Mesenchymal stem cell (in vitro differentiated cells and primary cell): ENCODE data around the gene SEMA4D.

Source experiments
- DNase-seq: peaks from one replicate; pipeline ENCODE4 v3.0.0-alpha.2; 2013
- H2AFZ ChIP-seq: one replicate; pipeline ENCODE4 v1.6.1; 2013; ENCODE audit warnings: low read depth, mild to moderate bottlenecking, control low read depth, inconsistent platforms, low read length, moderate library complexity
- H2AK5ac ChIP-seq: 2 replicates; pipeline ENCODE4 v1.6.1; 2013; ENCODE audit warnings: low read length, moderate library complexity, mild to moderate bottlenecking, inconsistent platforms; ENCODE audit not compliant: severe bottlenecking
- H2BK120ac ChIP-seq: one replicate; pipeline ENCODE4 v1.6.1; 2013; ENCODE audit warnings: low read depth, mild to moderate bottlenecking, inconsistent platforms, low read length, moderate library complexity
- H2BK12ac ChIP-seq, 2 experiments: one replicate each; pipeline ENCODE4 v1.6.1; 2013; ENCODE audit warnings: inconsistent platforms in 2 of 2, low read length in 2 of 2, mild to moderate bottlenecking in 2 of 2, moderate library complexity in 2 of 2, control low read depth in 1 of 2
- H2BK15ac ChIP-seq: one replicate; pipeline ENCODE4 v1.6.1; 2013; ENCODE audit warnings: mild to moderate bottlenecking, low read depth, inconsistent platforms; ENCODE audit not compliant: poor library complexity, severe bottlenecking
- H2BK5ac ChIP-seq: 2 replicates; pipeline ENCODE4 v1.6.1; 2013; ENCODE audit warnings: low read depth, mild to moderate bottlenecking, low read length, control low read depth, inconsistent platforms; ENCODE audit not compliant: poor library complexity, severe bottlenecking
- H3K14ac ChIP-seq, 2 experiments: one replicate each; pipeline ENCODE4 v1.6.1; 2013; ENCODE audit warnings: inconsistent platforms in 2 of 2, low read length in 2 of 2, control low read depth in 1 of 2, mild to moderate bottlenecking in 1 of 2, moderate library complexity in 1 of 2
- H3K18ac ChIP-seq, 2 experiments: one replicate each; pipeline ENCODE4 v1.6.1; 2013; ENCODE audit warnings: inconsistent platforms in 2 of 2, low read length in 2 of 2, control low read depth in 1 of 2, low read depth in 1 of 2, mild to moderate bottlenecking in 1 of 2
- H3K23ac ChIP-seq, 2 experiments: one replicate each; pipeline ENCODE4 v1.6.1; 2013; ENCODE audit warnings: inconsistent platforms in 2 of 2, low read length in 2 of 2, mild to moderate bottlenecking in 2 of 2, moderate library complexity in 2 of 2, control low read depth in 1 of 2
- H3K27ac ChIP-seq: 2 replicates; pipeline ENCODE4 v1.5.1; 2013; ENCODE audit warnings: mild to moderate bottlenecking, moderate library complexity, low read length, control low read depth, inconsistent platforms; ENCODE audit not compliant: poor library complexity, severe bottlenecking
- H3K27me3 ChIP-seq, 2 experiments: 2 replicates each; pipeline versions ENCODE4 v1.6.1 to v1.7.0; 2013; ENCODE audit warnings: low read length in 2 of 2, mild to moderate bottlenecking in 2 of 2, moderate library complexity in 2 of 2, control low read depth in 1 of 2, inconsistent platforms in 1 of 2; ENCODE audit not compliant: control insufficient read depth in 1 of 2, insufficient read depth in 1 of 2
- H3K36me3 ChIP-seq, 2 experiments: 2 replicates each; pipeline versions ENCODE4 v1.6.1 to v1.7.0; 2013; ENCODE audit warnings: low read length in 2 of 2, control low read depth in 1 of 2, inconsistent platforms in 1 of 2, low read depth in 1 of 2, mild to moderate bottlenecking in 1 of 2; ENCODE audit not compliant: insufficient read depth in 2 of 2, control insufficient read depth in 1 of 2
- H3K4ac ChIP-seq, 2 experiments: one replicate each; pipeline ENCODE4 v1.6.1; 2013; ENCODE audit warnings: inconsistent platforms in 2 of 2, low read length in 2 of 2, mild to moderate bottlenecking in 2 of 2, moderate library complexity in 2 of 2, control low read depth in 1 of 2, low read depth in 1 of 2
- H3K4me1 ChIP-seq: 2 replicates; pipeline ENCODE4 v1.6.1; 2013; ENCODE audit warnings: low read depth, low read length, control low read depth; ENCODE audit not compliant: control insufficient read depth, insufficient read depth
- H3K4me2 ChIP-seq: 2 replicates; pipeline ENCODE4 v1.6.1; 2013; ENCODE audit warnings: low read length, mild to moderate bottlenecking, inconsistent platforms; ENCODE audit not compliant: poor library complexity, severe bottlenecking
- H3K4me3 ChIP-seq, 2 experiments: 2 replicates each; pipeline versions ENCODE4 v1.5.1 to v1.7.0; 2013; ENCODE audit warnings: low read length in 2 of 2, mild to moderate bottlenecking in 2 of 2, control low read depth in 1 of 2, low read depth in 1 of 2; ENCODE audit not compliant: insufficient read depth in 1 of 2
- H3K79me1 ChIP-seq: replicated peaks from 2 replicates; pipeline ENCODE4 v1.6.1; 2013; ENCODE audit warnings: mild to moderate bottlenecking, control low read depth, low read length, inconsistent platforms; ENCODE audit not compliant: poor library complexity, severe bottlenecking
- H3K9ac ChIP-seq: 2 replicates; pipeline ENCODE4 v1.7.0; 2013; ENCODE audit warnings: mild to moderate bottlenecking, low read length, moderate library complexity
- H3K9me3 ChIP-seq: 2 replicates; pipeline ENCODE4 v1.7.0; 2013; ENCODE audit warnings: mild to moderate bottlenecking, low read length; ENCODE audit not compliant: control insufficient read depth
- H4K8ac ChIP-seq: one replicate; pipeline ENCODE4 v1.6.1; 2013; ENCODE audit warnings: inconsistent platforms, mild to moderate bottlenecking, low read length, moderate library complexity
- H4K91ac ChIP-seq: one replicate; pipeline ENCODE4 v1.6.1; 2013; ENCODE audit warnings: mild to moderate bottlenecking, low read length, inconsistent platforms
- WGBS: methylation state at CpG from one replicate; pipeline ENCODE4 v1.1.7; 2013; ENCODE audit warnings: mixed read lengths; 5-methylcytosine and 5-hydroxymethylcytosine counted together

The SEMA4D gene

DNA sequence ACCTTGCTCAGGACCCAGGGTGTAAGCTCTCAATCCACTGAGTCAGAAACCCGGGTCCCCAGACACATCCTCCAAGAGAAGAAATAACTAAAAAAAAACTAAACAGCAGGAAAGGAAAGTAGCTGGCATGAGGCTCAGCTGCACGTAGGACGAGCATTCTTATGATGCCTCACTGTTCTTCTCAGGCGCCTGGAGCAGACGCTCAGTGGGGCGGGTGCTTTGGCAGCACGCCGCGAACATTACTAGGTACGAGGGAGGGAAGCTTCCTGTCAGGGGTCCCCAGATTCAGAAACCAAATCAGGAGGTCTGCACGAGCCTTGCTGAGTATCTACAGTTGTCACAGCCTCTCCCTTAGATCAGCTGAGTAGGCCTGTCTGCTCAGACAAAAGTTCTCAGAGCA is 93.8 kb downstream of the SEMA4D start:
- Histone ChIP-seq H4K8ac (no peak overlapping the region), H3K79me1 (peaks cover 9% of the 10 kb centered on the region), H3K23ac (no peak overlapping the region), H3K27ac (no peak overlapping the region), H3K9ac (no peak overlapping the region), H2BK12ac (no peak overlapping the region), H4K91ac (no peak overlapping the region), H3K18ac (no peak overlapping the region), H3K36me3 (peaks cover 0 to 47% of the 10 kb centered on the region in 2 experiments), H3K4me3 (no peak overlapping the region), H3K14ac (no peak overlapping the region), H3K4me1 (peaks cover 21% of the 10 kb centered on the region), H2BK120ac (no peak overlapping the region), H2BK5ac (no peak overlapping the region), H3K27me3 (peaks cover 0 to 8% of the 10 kb centered on the region in 2 experiments), H2AFZ (no peak overlapping the region), H2BK15ac (no peak overlapping the region), H3K4ac (no peak overlapping the region), H2AK5ac (no peak overlapping the region), H3K9me3 (peaks cover 9% of the 10 kb centered on the region), H3K4me2 (no peak overlapping the region)
- WGBS: 94% methylated on average over 11 of the region's 11 CpGs
- DNase-seq: no peak

DNA sequence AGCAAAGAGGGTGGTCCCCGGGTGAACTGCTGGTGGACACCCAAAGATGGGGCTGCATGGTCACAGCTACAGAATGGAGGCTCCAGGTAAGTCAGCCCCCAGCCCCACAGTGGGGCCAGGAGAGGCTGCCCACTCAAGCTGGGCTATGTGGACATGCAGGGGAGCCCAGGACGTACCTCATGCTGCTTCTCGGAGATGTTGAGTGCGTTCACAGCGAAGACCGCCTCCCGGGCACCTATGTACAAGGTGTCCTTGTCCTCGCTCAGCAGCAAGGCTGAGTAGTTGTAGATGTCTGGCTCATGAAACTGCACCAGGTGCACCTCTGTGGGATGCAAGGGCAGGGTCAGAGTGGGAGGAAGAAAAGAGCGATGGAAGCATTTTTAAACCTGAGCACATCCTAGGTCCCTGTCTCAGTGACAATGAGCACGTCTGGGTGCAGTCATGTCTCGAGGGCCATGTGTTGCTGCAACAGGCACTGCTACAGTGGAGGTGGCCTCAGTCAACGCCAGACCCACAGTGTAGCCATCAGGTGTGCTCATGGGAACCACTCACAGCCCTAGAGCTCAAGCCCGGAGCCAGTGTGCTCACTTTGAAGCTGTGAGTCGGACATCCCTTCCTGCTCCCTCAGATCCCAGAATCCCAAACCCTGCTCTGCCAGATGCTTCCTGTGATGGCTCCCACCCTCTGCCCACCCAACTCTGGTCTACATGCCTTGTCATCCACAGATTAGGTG is 95.1 kb downstream of the SEMA4D start:
- Histone ChIP-seq H3K4me3 (no peak overlapping the region), H3K27ac (no peak overlapping the region), H3K9me3 (peaks cover 9% of the 10 kb centered on the region), H4K91ac (no peak overlapping the region), H3K27me3 (peaks cover 0 to 8% of the 10 kb centered on the region in 2 experiments), H3K14ac (no peak overlapping the region), H2AK5ac (no peak overlapping the region), H3K18ac (no peak overlapping the region), H4K8ac (no peak overlapping the region), H3K36me3 (peaks cover 0 to 50% of the 10 kb centered on the region in 2 experiments), H2BK15ac (no peak overlapping the region), H2AFZ (no peak overlapping the region), H3K79me1 (peaks cover 6% of the 10 kb centered on the region), H3K23ac (no peak overlapping the region), H3K4me2 (no peak overlapping the region), H2BK12ac (no peak overlapping the region), H3K9ac (no peak overlapping the region), H3K4ac (no peak overlapping the region), H3K4me1 (peaks cover 19% of the 10 kb centered on the region), H2BK5ac (no peak overlapping the region), H2BK120ac (no peak overlapping the region)
- WGBS: 96% methylated on average over 14 of the region's 14 CpGs
- no peak for DNase-seq

DNA sequence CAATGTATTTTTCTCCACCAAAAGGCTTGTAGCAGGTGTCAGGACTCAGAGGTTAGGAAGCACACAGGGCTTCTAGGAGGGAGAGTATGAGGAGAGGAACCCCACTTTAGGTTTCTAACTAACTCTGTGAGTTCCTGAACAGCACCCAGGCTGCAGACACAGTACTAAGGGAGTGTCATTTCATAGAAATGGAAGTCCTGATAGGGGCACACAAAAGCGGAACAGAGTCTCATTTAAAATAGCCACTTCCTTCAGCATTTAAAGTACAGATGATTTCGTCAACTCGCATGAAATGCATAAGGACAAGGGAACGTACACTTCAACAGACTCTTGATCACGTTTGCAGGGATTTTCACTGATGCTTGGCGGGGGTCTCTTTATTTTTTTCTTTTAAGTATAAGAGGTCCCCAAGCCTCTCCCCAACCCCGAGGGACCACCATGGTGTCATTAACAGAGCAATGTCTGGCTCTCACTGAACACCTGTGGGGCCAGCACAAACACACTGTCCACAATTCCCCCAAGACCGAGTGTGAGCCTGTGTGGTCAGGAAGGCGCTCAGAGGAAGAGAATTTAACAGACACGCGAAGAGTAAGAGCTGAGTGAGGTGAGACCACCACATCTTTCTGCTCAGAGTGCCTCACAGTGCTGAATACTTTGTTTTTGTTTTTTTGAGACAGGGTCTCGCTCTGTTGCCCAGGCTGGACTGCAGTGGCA is 97.4 kb downstream of the SEMA4D start:
- H3K27me3 ChIP-seq: peaks cover 0 to 8% of the 10 kb centered on the region in 2 experiments
- H3K4me2 ChIP-seq: no peak overlapping the region
- H4K91ac ChIP-seq: no peak overlapping the region
- H2BK15ac ChIP-seq: no peak overlapping the region
- H3K14ac ChIP-seq: no peak overlapping the region
- no peak overlapping the region for H3K23ac ChIP-seq
- no peak overlapping the region for H2BK120ac ChIP-seq
- H3K18ac ChIP-seq: no peak overlapping the region
- H2BK12ac ChIP-seq: no peak overlapping the region
- no peak overlapping the region for H3K4me3 ChIP-seq
- H3K4ac ChIP-seq: no peak overlapping the region
- H2AFZ ChIP-seq: no peak overlapping the region
- 97% methylated on average over 12 of the region's 12 CpGs for WGBS
- DNase-seq: no peak
- no peaks in the 10 kb centered on the region for H3K9me3 ChIP-seq
- peaks cover 11% of the 10 kb centered on the region for H3K4me1 ChIP-seq
- no peak overlapping the region for H3K27ac ChIP-seq
- H2BK5ac ChIP-seq: no peak overlapping the region
- H4K8ac ChIP-seq: no peak overlapping the region
- H3K79me1 ChIP-seq: peaks cover 2% of the 10 kb centered on the region
- peaks cover 0 to 61% of the 10 kb centered on the region in 2 experiments for H3K36me3 ChIP-seq
- H2AK5ac ChIP-seq: no peak overlapping the region
- no peak overlapping the region for H3K9ac ChIP-seq

DNA sequence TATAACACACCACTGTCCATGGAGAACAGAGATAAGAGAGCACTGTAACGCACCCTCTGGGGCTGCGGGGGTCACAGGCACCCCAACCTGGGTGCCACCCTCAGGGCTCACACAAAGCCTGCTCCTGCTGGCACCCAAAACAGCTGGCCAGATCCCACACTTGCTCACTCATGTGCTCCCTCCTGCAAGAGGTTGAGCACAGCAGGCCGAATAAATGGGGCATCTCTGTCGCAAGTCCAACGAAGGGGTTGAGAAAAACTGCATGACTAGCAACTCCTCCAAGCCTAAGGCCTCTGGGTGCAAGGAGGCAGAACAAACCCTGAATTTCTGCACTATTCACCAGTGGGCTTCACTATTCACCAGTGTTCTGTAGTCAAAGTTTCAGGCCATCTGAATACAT is 99.3 kb downstream of the SEMA4D start:
- no peak overlapping the region for H2AFZ ChIP-seq
- peaks cover 2% of the 10 kb centered on the region for H3K79me1 ChIP-seq
- H3K23ac ChIP-seq: no peak overlapping the region
- H2BK15ac ChIP-seq: no peak overlapping the region
- H3K4me3 ChIP-seq: no peak overlapping the region
- 91% methylated on average over 5 of the region's 5 CpGs for WGBS
- no peak overlapping the region for H3K4me2 ChIP-seq
- H2BK120ac ChIP-seq: no peak overlapping the region
- H3K9me3 ChIP-seq: no peaks in the 10 kb centered on the region
- no peak for DNase-seq
- no peak overlapping the region for H3K9ac ChIP-seq
- no peak overlapping the region for H3K14ac ChIP-seq
- no peak overlapping the region for H3K18ac ChIP-seq
- H2BK5ac ChIP-seq: no peak overlapping the region
- H3K4ac ChIP-seq: no peak overlapping the region
- no peak overlapping the region for H2BK12ac ChIP-seq
- no peak overlapping the region for H3K27ac ChIP-seq
- H4K8ac ChIP-seq: no peak overlapping the region
- peaks cover 8% of the 10 kb centered on the region for H3K4me1 ChIP-seq
- H3K36me3 ChIP-seq: peaks cover 0 to 59% of the 10 kb centered on the region in 2 experiments
- H2AK5ac ChIP-seq: no peak overlapping the region
- H3K27me3 ChIP-seq: peaks cover 0 to 8% of the 10 kb centered on the region in 2 experiments
- no peak overlapping the region for H4K91ac ChIP-seq
